NOMO-1 treated with DMSO at 0.1 percent for 48 hours (cell line): ENCODE measurements around the gene HBM.
A peak's percentile ranks its signal among the peaks of the same experiment; 100 is the strongest.
"Not testable (repeated sequence)": the region's sequence is repeated elsewhere in the genome, so short reads cannot be mapped to it uniquely, and the experiment has no call there.

Experiments used
- DNase-seq: peaks from one replicate; lab custom pipeline; 2025; ENCODE audit not compliant: unreplicated experiment; lab: John Stamatoyannopoulos, UW

The HBM gene

GRCh38 chr16:167122-167690 is 1.4 kb downstream of the HBM start:
- no peak for DNase-seq

GRCh38 chr16:168424-168823 is 2.6 kb downstream of the HBM start:
- DNase-seq, result no peak

GRCh38 chr16:169014-169413 is 3.2 kb downstream of the HBM start:
- no peak for DNase-seq

- not testable (repeated sequence) for DNase-seq
Observed at GRCh38 chr16:170088-170507, 4.3 kb downstream of the HBM start.

GRCh38 chr16:170788-171187 is 5.0 kb downstream of the HBM start:
- no peak for DNase-seq

GRCh38 chr16:172374-172941 is 6.7 kb downstream of the HBM start, which contains the start of gene HBA2:
HBA2 (plus strand) TSS chr16:172876; CDS start chr16:172913, 37 bp downstream.
- DNase-seq, result not testable (repeated sequence)

- not testable (repeated sequence) for DNase-seq
Observed at GRCh38 chr16:173211-173854, 7.6 kb downstream of the HBM start.

- DNase-seq, result not testable (repeated sequence)
Observed at GRCh38 chr16:173928-174769, 8.4 kb downstream of the HBM start.

GRCh38 chr16:175011-175949 is 9.5 kb downstream of the HBM start:
- DNase-seq, result no peak

GRCh38 chr16:176006-176405 is 10.2 kb downstream of the HBM start:
- DNase-seq, result not testable (repeated sequence)

GRCh38 chr16:176477-177382 is 11.0 kb downstream of the HBM start, which contains the start of gene HBA1:
HBA1 (plus strand) TSS chr16:176680; CDS start chr16:176717, 37 bp downstream.
- not testable (repeated sequence) for DNase-seq

- DNase-seq, result peak; percentile 99
Observed at GRCh38 chr16:177394-177822, 11.6 kb downstream of the HBM start.

GRCh38 chr16:177981-178667 is 12.3 kb downstream of the HBM start:
- DNase-seq, result no peak

GRCh38 chr16:178668-179015 is 12.9 kb downstream of the HBM start:
- no peak for DNase-seq

- no peak for DNase-seq
Observed at GRCh38 chr16:179211-180092, 13.7 kb downstream of the HBM start.

- DNase-seq, result no peak
Observed at GRCh38 chr16:180101-180675, 14.4 kb downstream of the HBM start, which contains the start of gene HBQ1. HBQ1 (plus strand) TSS chr16:180459; CDS start chr16:180487, 28 bp downstream.
